GM12878 (cell line): Measurements from ENCODE around the gene MTFP1. TPM values are rescaled to one million over a fixed set of nuclear protein-coding genes. Genes with fewer than 3 reads are reported as not detected.
A peak's percentile ranks its signal among the peaks of the same experiment; 100 is the strongest.

Source experiments
- ATAC-seq: fragments of 200-7000 bp; cut with Tn5 transposase; 3 replicates; pipeline ENCODE4 v1.9.1; 2020; ENCODE audit warnings: mild to moderate bottlenecking, moderate library complexity
- BruUV-seq: library from RNA; stranded (reverse); fragments of 400-500 nt; replicated peaks from 2 replicates; lab custom pipeline; 2021; lab: Mats Ljungman, UMichigan
- CTCF ChIA-PET: fragments of 300-600 bp; sonication (Branson Sonifier 250); formaldehyde crosslinking; extraction: SDS; loops from one replicate; lab custom pipeline; 2021; ENCODE audit warnings: inconsistent platforms; lab: Yijun Ruan, JAX
- POLR2A ChIA-PET: fragments of 350-600 bp; formaldehyde crosslinking; extraction: SDS; loops from one replicate; lab custom pipeline; 2021; ENCODE audit warnings: inconsistent platforms; lab: Charles Lee
- RAD21 ChIA-PET: fragments of 300-600 bp; sonication (Branson Sonifier 250); formaldehyde crosslinking; loops from one replicate; lab custom pipeline; 2023; ENCODE audit warnings: antibody characterized with exemption; ENCODE audit not compliant: unreplicated experiment; lab: Charles Lee
- SMC1A ChIA-PET: fragments of 300-600 bp; sonication (Branson Sonifier 250); formaldehyde crosslinking; loops from one replicate; lab custom pipeline; 2023; ENCODE audit not compliant: unreplicated experiment, uncharacterized antibody; lab: Charles Lee
- DNase-seq: peaks from one replicate; pipeline ENCODE4 v3.0.0-alpha.2; 2011; ENCODE audit warnings: low read depth, low spot score
- FAIRE-seq: peaks from 3 replicates; lab custom pipeline; 2011; peaks lifted over from hg19 to GRCh38; lab: Jason Lieb, UNC
- H2AFZ ChIP-seq: 2 replicates; pipeline ENCODE4 v1.6.0; 2011; ENCODE audit warnings: low read depth, low read length, control low read depth; ENCODE audit not compliant: control insufficient read depth
- H3K27ac ChIP-seq: 2 replicates; pipeline ENCODE4 v1.5.1; 2011; ENCODE audit warnings: control low read depth; ENCODE audit not compliant: control insufficient read depth, insufficient read depth
- H3K27me3 ChIP-seq, 2 experiments: replicated peaks in 1 of 2; 2 replicates each; pipeline versions ENCODE4 v1.6.0 to v1.6.1; 2011; ENCODE audit warnings: low read length in 1 of 2; ENCODE audit not compliant: control insufficient read depth in 2 of 2, insufficient read depth in 2 of 2
- H3K36me3 ChIP-seq, 2 experiments: 2 replicates each; pipeline ENCODE4 v1.5.1; 2011; ENCODE audit warnings: low read length in 1 of 2; ENCODE audit not compliant: control insufficient read depth in 2 of 2, insufficient read depth in 2 of 2
- H3K4me1 ChIP-seq: 2 replicates; pipeline ENCODE4 v1.6.1; 2011; ENCODE audit warnings: mild to moderate bottlenecking, low read length, moderate library complexity, mixed read lengths; ENCODE audit not compliant: control insufficient read depth, insufficient read depth
- H3K4me2 ChIP-seq: 2 replicates; pipeline ENCODE4 v1.6.0; 2011; ENCODE audit warnings: control low read depth; ENCODE audit not compliant: control insufficient read depth, insufficient read depth
- H3K4me3 ChIP-seq: fragments of 200-600 bp; sonication (generic); 2 replicates; pipeline ENCODE4 v1.5.1; 2016
- H3K79me2 ChIP-seq: 2 replicates; pipeline ENCODE4 v1.6.0; 2011; ENCODE audit warnings: low read length; ENCODE audit not compliant: control insufficient read depth, insufficient read depth
- H3K9ac ChIP-seq: 2 replicates; pipeline ENCODE4 v1.8.0; 2011; ENCODE audit warnings: low read length, control low read depth, mixed read lengths; ENCODE audit not compliant: control insufficient read depth, insufficient read depth
- H3K9me3 ChIP-seq: replicated peaks from 3 replicates; pipeline ENCODE4 v1.5.1; 2011; ENCODE audit warnings: mild to moderate bottlenecking, low read length; ENCODE audit not compliant: control insufficient read depth, insufficient read depth
- H4K20me1 ChIP-seq: 2 replicates; pipeline ENCODE4 v1.6.0; 2011; ENCODE audit not compliant: control insufficient read depth, insufficient read depth
- ASH2L ChIP-seq: fragments of 300-600, 200-600 bp; sonication (generic); IDR thresholded peaks from 2 replicates; pipeline ENCODE4 v1.6.1; 2017; ENCODE audit warnings: low read depth, mild to moderate bottlenecking, borderline replicate concordance
- CTCF ChIP-seq, 3 experiments: IDR thresholded peaks in 2 of 3; conservative IDR thresholded peaks in 1 of 3; 2 replicates each; pipeline ENCODE4 v1.5.1; 2011; ENCODE audit warnings: low read depth in 3 of 3, low read length in 3 of 3, mild to moderate bottlenecking in 3 of 3, control low read depth in 2 of 3, moderate library complexity in 2 of 3, inconsistent platforms in 1 of 3, mixed read lengths in 1 of 3; ENCODE audit not compliant: control insufficient read depth in 2 of 3, insufficient read depth in 1 of 3; ENCODE audit errors: extremely low read depth in 1 of 3
- FOS ChIP-seq: IDR thresholded peaks from 3 replicates; pipeline ENCODE4 v1.6.1; 2011; ENCODE audit warnings: borderline replicate concordance; ENCODE audit not compliant: insufficient read length; ENCODE audit errors: extremely low read depth
- FOXK2 ChIP-seq: fragments of 450-650 bp; IDR thresholded peaks from 2 replicates; pipeline ENCODE4 v1.6.1; 2017; ENCODE audit warnings: mild to moderate bottlenecking, moderate library complexity
- GABPA ChIP-seq: IDR thresholded peaks from 2 replicates; pipeline ENCODE4 v1.6.1; 2014; ENCODE audit warnings: antibody characterized with exemption, low read depth, mild to moderate bottlenecking, inconsistent platforms
- HDAC2 ChIP-seq: fragments of 200-600 bp; sonication (generic); IDR thresholded peaks from 2 replicates; pipeline ENCODE4 v1.6.1; 2017
- IRF4 ChIP-seq: IDR thresholded peaks from 2 replicates; pipeline ENCODE4 v1.6.1; 2011; ENCODE audit warnings: low read depth, low read length
- KDM1A ChIP-seq: fragments of 200-600 bp; sonication (generic); IDR thresholded peaks from 2 replicates; pipeline ENCODE4 v1.6.1; 2016; ENCODE audit warnings: borderline replicate concordance
- MLLT1 ChIP-seq: fragments of 450-650 bp; IDR thresholded peaks from 2 replicates; pipeline ENCODE4 v1.6.1; 2016; ENCODE audit warnings: mild to moderate bottlenecking
- NFXL1 ChIP-seq: fragments of 450-650 bp; IDR thresholded peaks from 2 replicates; pipeline ENCODE4 v1.6.1; 2017; ENCODE audit warnings: antibody characterized with exemption, mild to moderate bottlenecking, borderline replicate concordance
- NFYB ChIP-seq: IDR thresholded peaks from 2 replicates; pipeline ENCODE4 v1.6.1; 2011; ENCODE audit warnings: low read depth, mild to moderate bottlenecking, low read length, improper control_type of control experiment, moderate library complexity; ENCODE audit not compliant: insufficient read depth
- RUNX3 ChIP-seq: IDR thresholded peaks from 2 replicates; pipeline ENCODE4 v1.6.1; 2012; ENCODE audit warnings: low read length, inconsistent platforms
- SIN3A ChIP-seq: IDR thresholded peaks from 2 replicates; pipeline ENCODE4 v1.6.1; 2012; ENCODE audit warnings: low read depth, low read length, improper control_type of control experiment
- SP1 ChIP-seq: IDR thresholded peaks from one replicate; pipeline ENCODE4 v1.6.1; 2011; ENCODE audit warnings: low read depth, low read length
- TAF1 ChIP-seq: IDR thresholded peaks from 2 replicates; pipeline ENCODE4 v1.6.1; 2011; ENCODE audit warnings: mild to moderate bottlenecking, low read depth, low read length, borderline replicate concordance
- TBL1XR1 ChIP-seq: IDR thresholded peaks from 2 replicates; pipeline ENCODE4 v1.6.1; 2012; ENCODE audit warnings: low read depth, low read length, improper control_type of control experiment
- YBX1 ChIP-seq: fragments of 450-650 bp; IDR thresholded peaks from 2 replicates; pipeline ENCODE4 v1.6.1; 2016; ENCODE audit warnings: antibody characterized with exemption
- ZBTB33 ChIP-seq: fragments of 450-650 bp; IDR thresholded peaks from 2 replicates; pipeline ENCODE4 v1.6.1; 2017; ENCODE audit warnings: mild to moderate bottlenecking
- ZNF622 ChIP-seq: fragments of 450-650 bp; IDR thresholded peaks from 2 replicates; pipeline ENCODE4 v1.6.1; 2017; ENCODE audit warnings: mild to moderate bottlenecking, inconsistent platforms
- ZSCAN29 ChIP-seq: fragments of 450-650 bp; IDR thresholded peaks from 2 replicates; pipeline ENCODE4 v1.6.1; 2017; ENCODE audit warnings: mild to moderate bottlenecking, moderate library complexity
- WGBS: methylation state at CpG from one replicate; pipeline ENCODE4 v1.1.6; 2016; ENCODE audit warnings: low lambda C conversion rate; ENCODE audit not compliant: insufficient replicate concordance, insufficient coverage; ENCODE audit errors: missing lambda C conversion rate; 5-methylcytosine and 5-hydroxymethylcytosine counted together
- in situ Hi-C: fragments of 300-500 bp; cut with MboI; formaldehyde crosslinking; loops from 9 replicates; pipeline ENCODE4 v1.14.3; 2018; ENCODE audit warnings: mixed read lengths
- intact Hi-C: fragments of 100-400 bp; cut with micrococcal nuclease; formaldehyde crosslinking; loops from one replicate; pipeline ENCODE4 v1.14.2; 2022; ENCODE audit not compliant: unreplicated experiment
- polyA plus RNA-seq, 11 experiments: library from polyadenylated mRNA; depleted of rRNA in 4 of 11; unstranded in 6 of 11; stranded (reverse) in 5 of 11; fragments of >200 nt; fragmentation: Nextera tagmentation in 4 of 11; fragmentation: Illumina TruSeq in 1 of 11; extraction: Ambion mirVana in 4 of 11; extraction: Trizol in 1 of 11; gene quantifications; 1 replicate in 1 of 11; 2 replicates in 10 of 11; pipeline versions ENCODE4 v1.2.1 to v1.2.3, GENCODE V29; 2011 to 2016; ENCODE audit warnings: inconsistent platforms in 2 of 11, missing spikeins in 2 of 11, low read depth in 1 of 11
- total RNA-seq, 4 experiments: library from RNA; depleted of rRNA in 3 of 4; stranded (reverse); fragments of >200 nt in 3 of 4; fragmentation: Illumina TruSeq in 1 of 4; extraction: Trizol in 1 of 4; gene quantifications; 2 replicates each; pipeline versions ENCODE4 v1.2.1 to v1.2.3, GENCODE V29; 2013 to 2021

The MTFP1 gene
- total and polyA plus RNA-seq, 10 of the 15 experiments (the other 5 are each of a cell fraction or from before 2014, with no cell fraction given), result 20.5 to 133 (median 59.8) TPM

GRCh38 chr22:30459181-30460052 is 33.8 kb downstream of the MTFP1 start:
- no peaks in the 10 kb centered on the region for H3K9me3 ChIP-seq
- no peaks in the 10 kb centered on the region for H3K36me3 ChIP-seq
- H3K9ac ChIP-seq, result no peak overlapping the region
- POLR2A ChIA-PET, result interaction anchor here (0.6 to 1.1 kb wide), 2 partner anchors 23 to 128 kb away, joined by 3 read pairs; no protein-coding TSS in a partner anchor
- no peak overlapping the region for H3K4me3 ChIP-seq
- DNase-seq (no peak), ATAC-seq (peak; percentile 44), FAIRE-seq (peak; percentile 44)
- intact Hi-C loops (no loop called here), in situ Hi-C loops (no loop called here)
- BruUV-seq, result no TSS peak
- 23% methylated on average over 4 of the region's 4 CpGs for WGBS
- no peaks in the 10 kb centered on the region for H3K79me2 ChIP-seq
- no peak overlapping the region for H3K27ac ChIP-seq
- CTCF ChIA-PET, result interaction anchor here (1.2 to 1.5 kb wide), 2 partner anchors 14 to 16 kb away, joined by 3 to 4 read pairs; no protein-coding TSS in a partner anchor
- H4K20me1 ChIP-seq, result no peaks in the 10 kb centered on the region
- no peaks in the 10 kb centered on the region; the same call in 1 of the 2 replicates for H3K4me1 ChIP-seq
- no peak overlapping the region for H2AFZ ChIP-seq
- no peaks in the 10 kb centered on the region; a peak in 1 of 4 replicates for H3K27me3 ChIP-seq
- no peak overlapping the region for H3K4me2 ChIP-seq
- RAD21 ChIA-PET, result no interaction called here
- SMC1A ChIA-PET, result no interaction called here
- TF ChIP-seq RUNX3 (0 out of 2 replicates have a peak, but pooled peaks have one; percentile 18), MLLT1 (no peak), GABPA (no peak), NFXL1 (no peak), YBX1 (no peak), ZBTB33 (no peak), CTCF (IDR thresholded peaks at IDR 0.05 in 2 of 3, conservative IDR thresholded peaks at IDR 0.05 in 1 of 3; ENCODE audit: control insufficient read depth in 2 of 3, extremely low read depth in 1 of 3, insufficient read depth in 1 of 3, low read depth in 3 of 3, low read length in 3 of 3) (no peak), FOXK2 (no peak), IRF4 (no peak), ZSCAN29 (no peak), FOS (no peak), HDAC2 (no peak), ZNF622 (no peak), SP1 (no peak), SIN3A (no peak), ASH2L (no peak), TBL1XR1 (no peak), TAF1 (no peak), NFYB (0 out of 2 replicates have a peak, but pooled peaks have one; percentile 12), KDM1A (no peak)
